ENCODE results near the gene OSGEP. TPM values are rescaled to one million over a fixed set of nuclear protein-coding genes. Genes with fewer than 3 reads are reported as not detected.
A peak's percentile ranks its signal among the peaks of the same experiment; 100 is the strongest.

OSGEP gene
- total RNA-seq = 100 to 1,000 TPM in 1 of 4 donors, 10 to 100 TPM in 3; 26.7 to 146 (median 64.7) TPM

GRCh38 chr14:20454516-20455354 is at the start of gene OSGEP, which contains the start of gene APEX1:
TSS of gene OSGEP (minus strand) at chr14:20454812. CDS start at chr14:20454683, 129 bp downstream.
TSS of gene APEX1 (plus strand) at chr14:20455226. CDS start at chr14:20455646, 420 bp downstream.
- H3K4me1 ChIP-seq = peaks cover 16 to 35% (median 24%) of the 10 kb centered on the region in 4 donors
- 1% methylated on average over 53 of the region's 56 CpGs; no CpG with 5 or more reads in 1 of the 2 donors for WGBS, 2 donors (ENCODE audit: low coverage in 1 of 2)
- no peaks in the 10 kb centered on the region for H3K27me3 ChIP-seq
- in situ Hi-C loops (cut with MboI; ENCODE audit: low pct_ligation_motif_present in 1 of 4, low pct_unique_long_range_greater_than_20kb in 1 of 4, low sequenced_read_pairs in 3 of 4) (loop anchor here in 2 of 4 donors (25.0 kb wide), 2 partner anchors 117 to 233 kb away; partner anchors contain the start of genes CCNB1IP1 (in 2 of the 2), PARP2 (in 2 of the 2), ANG (in 1 of the 2) and RNASE4 (in 1 of the 2)), intact Hi-C loops (cut with DNase I; ENCODE audit: low total_unique reads) (no loop called here)
- DNase-seq = peak; percentile 99
- H3K4me3 ChIP-seq = peak within 1 kb of the TSS; percentile 59 to 76 (median 72)
- no peaks in the 10 kb centered on the region for H3K9me3 ChIP-seq
- H3K27ac ChIP-seq = peak within 1 kb of the TSS; percentile 94 to 96 (median 94)
- TF ChIP-seq POLR2A (IDR thresholded peaks at IDR 0.05) (peak; percentile 93), EP300 (IDR thresholded peaks at IDR 0.05; ENCODE audit: low read depth) (no peak), POLR2AphosphoS5 (IDR thresholded peaks at IDR 0.05) (peak; percentile 91 to 97 (median 92)), CTCF (IDR thresholded peaks at IDR 0.05) (peak in 1 of 5 experiments; percentile 15)
- H3K36me3 ChIP-seq = peaks cover 0 to 45% (median 16%) of the 10 kb centered on the region in 4 donors

- Histone ChIP-seq H3K4me1 (no peaks in the 10 kb centered on the region), H3K9me3 (no peaks in the 10 kb centered on the region), H3K4me3 (no peak overlapping the region), H3K27me3 (no peaks in the 10 kb centered on the region), H3K36me3 (no peaks in the 10 kb centered on the region), H3K27ac (no peak overlapping the region)
- intact Hi-C loops (cut with DNase I; ENCODE audit: low total_unique reads) = no loop called here
- 62 to 79% methylated on average over 4 to 6 of the region's 6 CpGs for WGBS, 2 donors (ENCODE audit: low coverage in 1 of 2)
- TF ChIP-seq CTCF (IDR thresholded peaks at IDR 0.05) = no peak
- TF ChIP-seq EP300 (IDR thresholded peaks at IDR 0.05; ENCODE audit: low read depth) = no peak
- TF ChIP-seq POLR2A (IDR thresholded peaks at IDR 0.05) = no peak
- no peak for TF ChIP-seq POLR2AphosphoS5 (IDR thresholded peaks at IDR 0.05)
- in situ Hi-C loops (cut with MboI; ENCODE audit: low pct_ligation_motif_present in 1 of 4, low pct_unique_long_range_greater_than_20kb in 1 of 4, low sequenced_read_pairs in 3 of 4) = no loop called here
- no peak for DNase-seq
These were observed 49.3 kb upstream of the OSGEP start for GRCh38 chr14:20503898-20504297.

- TF ChIP-seq CTCF (IDR thresholded peaks at IDR 0.05) = no peak
- no peak for TF ChIP-seq POLR2A (IDR thresholded peaks at IDR 0.05)
- no peak for TF ChIP-seq POLR2AphosphoS5 (IDR thresholded peaks at IDR 0.05)
- no peak for TF ChIP-seq EP300 (IDR thresholded peaks at IDR 0.05; ENCODE audit: low read depth)
- DNase-seq = no peak
- Histone ChIP-seq H3K9me3 (no peaks in the 10 kb centered on the region), H3K36me3 (no peaks in the 10 kb centered on the region), H3K4me3 (no peak overlapping the region), H3K4me1 (no peaks in the 10 kb centered on the region), H3K27me3 (no peaks in the 10 kb centered on the region), H3K27ac (no peak overlapping the region)
- 98 to 100% methylated on average over 2 of the region's 2 CpGs for WGBS, 2 donors (ENCODE audit: low coverage in 1 of 2)
- in situ Hi-C loops (cut with MboI; ENCODE audit: low pct_ligation_motif_present in 1 of 4, low pct_unique_long_range_greater_than_20kb in 1 of 4, low sequenced_read_pairs in 3 of 4) = no loop called here
- intact Hi-C loops (cut with DNase I; ENCODE audit: low total_unique reads) = no loop called here
These were observed 46.7 kb upstream of the OSGEP start for GRCh38 chr14:20501346-20501745.

GRCh38 chr14:20499881-20500280 is 45.3 kb upstream of the OSGEP start:
- intact Hi-C loops (cut with DNase I; ENCODE audit: low total_unique reads) = no loop called here
- no peaks in the 10 kb centered on the region for H3K4me1 ChIP-seq
- no peak overlapping the region for H3K4me3 ChIP-seq
- H3K27me3 ChIP-seq = no peaks in the 10 kb centered on the region
- in situ Hi-C loops (cut with MboI; ENCODE audit: low pct_ligation_motif_present in 1 of 4, low pct_unique_long_range_greater_than_20kb in 1 of 4, low sequenced_read_pairs in 3 of 4) = no loop called here
- H3K36me3 ChIP-seq = no peaks in the 10 kb centered on the region
- 88 to 100% methylated on average over 2 to 5 of the region's 5 CpGs for WGBS, 2 donors (ENCODE audit: low coverage in 1 of 2)
- H3K27ac ChIP-seq = no peak overlapping the region
- no peak for TF ChIP-seq POLR2AphosphoS5 (IDR thresholded peaks at IDR 0.05)
- TF ChIP-seq EP300 (IDR thresholded peaks at IDR 0.05; ENCODE audit: low read depth) = no peak
- TF ChIP-seq CTCF (IDR thresholded peaks at IDR 0.05) = no peak
- no peak for TF ChIP-seq POLR2A (IDR thresholded peaks at IDR 0.05)
- H3K9me3 ChIP-seq = no peaks in the 10 kb centered on the region
- DNase-seq = no peak
